Progenitor cell of endocrine pancreas (in vitro differentiated cells): ENCODE results near the gene DSCAML1. TPM values are rescaled to one million over a fixed set of nuclear protein-coding genes. Genes with fewer than 3 reads are reported as not detected.

Experiments used
- DNase-seq: peaks from one replicate; pipeline ENCODE4 v3.0.0; 2021; ENCODE audit warnings: low spot score; ENCODE audit not compliant: unreplicated experiment
- H3K27ac Mint-ChIP-seq: 2 replicates; pipeline ENCODE4 v1.8.0; 2021; ENCODE audit warnings: mild to moderate bottlenecking, moderate library complexity, mixed read lengths
- H3K27me3 Mint-ChIP-seq: 2 replicates; pipeline ENCODE4 v1.8.0; 2021; ENCODE audit warnings: mixed read lengths
- H3K36me3 Mint-ChIP-seq: 2 replicates; pipeline ENCODE4 v1.8.0; 2022; ENCODE audit warnings: mixed read lengths; ENCODE audit not compliant: insufficient read depth
- H3K4me1 Mint-ChIP-seq: 2 replicates; pipeline ENCODE4 v1.8.0; 2021; ENCODE audit warnings: low read depth, mixed read lengths
- H3K4me3 Mint-ChIP-seq: 2 replicates; pipeline ENCODE4 v1.8.0; 2021; ENCODE audit warnings: low read depth, mild to moderate bottlenecking, moderate library complexity, mixed read lengths
- H3K9me3 Mint-ChIP-seq: 2 replicates; pipeline ENCODE4 v1.8.0; 2021; ENCODE audit warnings: low read depth, mixed read lengths
- CTCF ChIP-seq: fragments of 200-600 bp; sonication (generic); IDR thresholded peaks from one replicate; pipeline ENCODE4 v1.5.0; 2021; ENCODE audit warnings: antibody characterized with exemption, mild to moderate bottlenecking; ENCODE audit not compliant: unreplicated experiment
- total RNA-seq: library from RNA; stranded (reverse); gene quantifications from 2 replicates; pipeline ENCODE4 v1.2.1, GENCODE V29; 2021

DSCAML1 gene
- total RNA-seq, 1 donor from 2014 or later, result 2.7 TPM

GRCh38 chr11:117519170-117519569, 277.8 kb downstream of the DSCAML1 start:
- TF ChIP-seq CTCF, result peak; percentile 26
- H3K4me3 Mint-ChIP-seq, result no peak overlapping the region
- no peak overlapping the region for H3K27ac Mint-ChIP-seq
- H3K4me1 Mint-ChIP-seq, result peaks cover 14% of the 10 kb centered on the region
- no peaks in the 10 kb centered on the region for H3K9me3 Mint-ChIP-seq
- no peak for DNase-seq
- peaks cover 23% of the 10 kb centered on the region for H3K27me3 Mint-ChIP-seq
- H3K36me3 Mint-ChIP-seq, result no peaks in the 10 kb centered on the region

GRCh38 chr11:117518455-117518854, 278.6 kb downstream of the DSCAML1 start:
- Mint-ChIP-seq H3K36me3 (no peaks in the 10 kb centered on the region), H3K9me3 (no peaks in the 10 kb centered on the region), H3K4me1 (peaks cover 14% of the 10 kb centered on the region), H3K27me3 (peaks cover 22% of the 10 kb centered on the region), H3K27ac (no peak overlapping the region), H3K4me3 (no peak overlapping the region)
- no peak for DNase-seq
- TF ChIP-seq CTCF, result no peak

GRCh38 chr11:117517097-117517496, 279.9 kb downstream of the DSCAML1 start:
- Mint-ChIP-seq H3K4me1 (peaks cover 23% of the 10 kb centered on the region), H3K27me3 (peaks cover 16% of the 10 kb centered on the region), H3K9me3 (no peaks in the 10 kb centered on the region), H3K27ac (peak overlapping the region; percentile 77), H3K4me3 (no peak overlapping the region), H3K36me3 (no peaks in the 10 kb centered on the region)
- no peak for DNase-seq
- no peak for TF ChIP-seq CTCF

GRCh38 chr11:117515892-117516787, 280.9 kb downstream of the DSCAML1 start:
- no peak overlapping the region for H3K27ac Mint-ChIP-seq
- no peak overlapping the region for H3K4me3 Mint-ChIP-seq
- no peaks in the 10 kb centered on the region for H3K36me3 Mint-ChIP-seq
- H3K27me3 Mint-ChIP-seq, result peaks cover 15% of the 10 kb centered on the region
- TF ChIP-seq CTCF, result no peak
- no peak for DNase-seq
- H3K9me3 Mint-ChIP-seq, result no peaks in the 10 kb centered on the region
- peaks cover 30% of the 10 kb centered on the region for H3K4me1 Mint-ChIP-seq

GRCh38 chr11:117514256-117514655, 282.8 kb downstream of the DSCAML1 start:
- H3K4me1 Mint-ChIP-seq, result peaks cover 21% of the 10 kb centered on the region
- H3K27ac Mint-ChIP-seq, result no peak overlapping the region
- no peak for TF ChIP-seq CTCF
- peaks cover 10% of the 10 kb centered on the region for H3K27me3 Mint-ChIP-seq
- no peak for DNase-seq
- no peaks in the 10 kb centered on the region for H3K9me3 Mint-ChIP-seq
- no peak overlapping the region for H3K4me3 Mint-ChIP-seq
- H3K36me3 Mint-ChIP-seq, result no peaks in the 10 kb centered on the region
